Nephron (organoid): ENCODE data around the gene USHBP1.

Experiments used
- H3K27ac Mint-ChIP-seq, 3 experiments: 2 replicates each; pipeline ENCODE4 v1.8.0; 2020; ENCODE audit warnings: mixed read lengths in 3 of 3, mild to moderate bottlenecking in 2 of 3, moderate library complexity in 1 of 3
- H3K27me3 Mint-ChIP-seq: 2 replicates; pipeline ENCODE4 v1.8.0; 2021; ENCODE audit warnings: low read depth, mild to moderate bottlenecking, moderate library complexity, mixed read lengths
- H3K36me3 Mint-ChIP-seq: 2 replicates; pipeline ENCODE4 v1.8.0; 2020; ENCODE audit warnings: low read depth, mixed read lengths
- H3K4me1 Mint-ChIP-seq: 2 replicates; pipeline ENCODE4 v1.8.0; 2020; ENCODE audit warnings: mixed read lengths
- H3K4me3 Mint-ChIP-seq, 3 experiments: 2 replicates each; pipeline ENCODE4 v1.8.0; 2020; ENCODE audit warnings: mild to moderate bottlenecking in 3 of 3, mixed read lengths in 3 of 3, moderate library complexity in 2 of 3
- H3K9me3 Mint-ChIP-seq: 2 replicates; pipeline ENCODE4 v1.8.0; 2020; ENCODE audit warnings: mixed read lengths
- CTCF ChIP-seq, 3 experiments: fragments of 200-600 bp; sonication (generic); IDR thresholded peaks; one replicate each; pipeline ENCODE4 v1.5.0; 2021; ENCODE audit warnings: antibody characterized with exemption in 3 of 3; ENCODE audit not compliant: unreplicated experiment in 3 of 3

USHBP1 gene

GRCh38 chr19:17309198-17309964, 44.8 kb upstream of the USHBP1 start, which contains the start of gene DDA1:
Gene DDA1 (plus strand): TSS chr19:17309563. CDS start chr19:17309655, 92 bp downstream.
- H3K27me3 Mint-ChIP-seq = no peaks in the 10 kb centered on the region
- no peak for TF ChIP-seq CTCF (IDR thresholded peaks at IDR 0.05; ENCODE audit: unreplicated experiment in 3 of 3)
- peaks cover 12% of the 10 kb centered on the region for H3K36me3 Mint-ChIP-seq
- peak within 1 kb of the TSS; percentile 95 to 97 (median 96) for H3K4me3 Mint-ChIP-seq
- peaks cover 43% of the 10 kb centered on the region for H3K4me1 Mint-ChIP-seq
- H3K9me3 Mint-ChIP-seq = no peaks in the 10 kb centered on the region
- peak within 1 kb of the TSS; percentile 84 to 87 (median 86) for H3K27ac Mint-ChIP-seq

- Mint-ChIP-seq H3K36me3 (peaks cover 4% of the 10 kb centered on the region), H3K4me3 (peak overlapping the region; percentile 90 to 95 (median 94)), H3K9me3 (no peaks in the 10 kb centered on the region), H3K27ac (peak overlapping the region in 2 of 3 experiments; percentile 11 to 18), H3K4me1 (peaks cover 55% of the 10 kb centered on the region), H3K27me3 (no peaks in the 10 kb centered on the region)
- TF ChIP-seq CTCF (IDR thresholded peaks at IDR 0.05; ENCODE audit: unreplicated experiment in 3 of 3) = no peak
Measured at GRCh38 chr19:17307876-17308377, 43.4 kb upstream of the USHBP1 start.

- H3K9me3 Mint-ChIP-seq = no peaks in the 10 kb centered on the region
- no peaks in the 10 kb centered on the region for H3K27me3 Mint-ChIP-seq
- H3K4me3 Mint-ChIP-seq = peak overlapping the region; percentile 90 to 95 (median 94)
- peaks cover 61% of the 10 kb centered on the region for H3K4me1 Mint-ChIP-seq
- no peak for TF ChIP-seq CTCF (IDR thresholded peaks at IDR 0.05; ENCODE audit: unreplicated experiment in 3 of 3)
- H3K27ac Mint-ChIP-seq = peak overlapping the region; percentile 86 to 87 (median 87)
- H3K36me3 Mint-ChIP-seq = peaks cover 5% of the 10 kb centered on the region
Measured at GRCh38 chr19:17306285-17306714, 41.8 kb upstream of the USHBP1 start.

- Mint-ChIP-seq H3K27me3 (no peaks in the 10 kb centered on the region), H3K27ac (peak within 1 kb of the TSS; percentile 86 to 93 (median 87)), H3K4me3 (peak within 1 kb of the TSS; percentile 90 to 95 (median 94)), H3K36me3 (peaks cover 5% of the 10 kb centered on the region), H3K4me1 (peaks cover 59% of the 10 kb centered on the region), H3K9me3 (no peaks in the 10 kb centered on the region)
- TF ChIP-seq CTCF (IDR thresholded peaks at IDR 0.05; ENCODE audit: unreplicated experiment in 3 of 3) = peak; percentile 76 to 82 (median 81)
Measured at GRCh38 chr19:17305517-17306284, 41.2 kb upstream of the USHBP1 start, which contains the start of gene MRPL34. Gene MRPL34 (plus strand): TSS chr19:17305872. CDS start chr19:17305893, 21 bp downstream.

GRCh38 chr19:17305216-17305516, 40.6 kb upstream of the USHBP1 start:
- H3K9me3 Mint-ChIP-seq = no peaks in the 10 kb centered on the region
- peak overlapping the region; percentile 80 to 93 (median 86) for H3K27ac Mint-ChIP-seq
- H3K27me3 Mint-ChIP-seq = no peaks in the 10 kb centered on the region
- H3K4me1 Mint-ChIP-seq = peaks cover 54% of the 10 kb centered on the region
- peaks cover 5% of the 10 kb centered on the region for H3K36me3 Mint-ChIP-seq
- H3K4me3 Mint-ChIP-seq = peak overlapping the region; percentile 90 to 95 (median 94)
- TF ChIP-seq CTCF (IDR thresholded peaks at IDR 0.05; ENCODE audit: unreplicated experiment in 3 of 3) = no peak
